Suprapubic skin (tissue), 4 donors: ENCODE data around the gene GMDS. TPM values are rescaled to one million over a fixed set of nuclear protein-coding genes. Genes with fewer than 3 reads are reported as not detected.

ENCODE experiments used
- DNase-seq, 2 donors: peaks; one replicate each; pipeline ENCODE4 v3.0.0-alpha.2; 2019; ENCODE audit warnings: low spot score in 2 of 2
- H3K27ac ChIP-seq: fragments of 200-600 bp; sonication (generic); one replicate; pipeline ENCODE4 v1.5.1; 2019
- H3K27me3 ChIP-seq: fragments of 200-600 bp; sonication (generic); one replicate; pipeline ENCODE4 v1.5.1; 2019
- H3K36me3 ChIP-seq: fragments of 200-600 bp; sonication (generic); one replicate; pipeline ENCODE4 v1.5.1; 2019
- H3K4me1 ChIP-seq: fragments of 200-600 bp; sonication (generic); one replicate; pipeline ENCODE4 v1.5.1; 2019
- H3K4me3 ChIP-seq: fragments of 200-600 bp; sonication (generic); one replicate; pipeline ENCODE4 v1.5.1; 2019; ENCODE audit warnings: mild to moderate bottlenecking
- H3K9me3 ChIP-seq: fragments of 200-600 bp; sonication (generic); one replicate; pipeline ENCODE4 v1.5.1; 2019
- EP300 ChIP-seq: sonication (generic); formaldehyde crosslinking; IDR thresholded peaks from one replicate; pipeline ENCODE4 v1.6.1; 2017; ENCODE audit warnings: antibody characterized with exemption
- POLR2A ChIP-seq, 2 donors: fragments of 450-650 bp; IDR thresholded peaks; one replicate each; pipeline ENCODE4 v1.6.1; 2017; ENCODE audit warnings: antibody characterized with exemption in 2 of 2, mild to moderate bottlenecking in 2 of 2, moderate library complexity in 2 of 2
- POLR2AphosphoS5 ChIP-seq, 3 donors: sonication (generic); formaldehyde crosslinking; IDR thresholded peaks; one replicate each; pipeline ENCODE4 v1.6.1; 2017; ENCODE audit warnings: antibody characterized with exemption in 3 of 3
- WGBS: methylation state at CpG from one replicate; pipeline ENCODE4 v1.1.5; 2018; 5-methylcytosine and 5-hydroxymethylcytosine counted together
- total RNA-seq, 4 donors: library from RNA; depleted of rRNA; stranded (reverse); fragments of >200 nt; gene quantifications; one replicate each; pipeline ENCODE4 v1.1.0, GENCODE V29; 2016
- TF ChIP-seq, protein P1 (sequence below), 2 donors: fragments of 200-600 bp in 1 of 2; fragments of 450-650 bp in 1 of 2; sonication (generic) in 1 of 2; IDR thresholded peaks; one replicate each; pipeline ENCODE4 v1.5.1; 2016 to 2019; ENCODE audit warnings: antibody characterized with exemption in 2 of 2, mild to moderate bottlenecking in 1 of 2, moderate library complexity in 1 of 2

Gene GMDS
- total RNA-seq, 4 donors from 2014 or later = 11.7 to 19.3 (median 13.2) TPM

DNA sequence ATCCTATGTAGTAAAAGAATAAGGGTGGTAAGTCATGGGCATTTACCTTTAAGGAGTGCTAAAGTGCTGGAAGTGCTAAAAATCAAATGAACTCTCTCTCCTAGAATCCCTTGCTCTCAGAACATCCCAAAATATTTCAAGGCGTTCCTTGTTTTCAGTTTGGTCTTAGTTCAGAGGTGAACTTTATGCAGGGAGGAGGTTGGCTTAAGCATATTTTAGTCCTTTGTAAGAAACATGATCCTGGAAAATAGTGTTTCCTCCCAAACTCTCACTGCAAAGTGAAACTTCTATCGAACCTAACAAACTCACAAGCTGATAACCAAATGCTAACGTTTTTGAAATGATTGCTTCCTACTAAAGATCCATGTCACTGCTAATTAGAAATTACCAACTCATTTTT is 404.3 kb downstream of the GMDS start:
- H3K27me3 ChIP-seq = no peaks in the 10 kb centered on the region
- TF ChIP-seq POLR2A (IDR thresholded peaks at IDR 0.05) = no peak
- TF ChIP-seq POLR2AphosphoS5 (IDR thresholded peaks at IDR 0.05) = no peak
- TF ChIP-seq, protein P1, sequence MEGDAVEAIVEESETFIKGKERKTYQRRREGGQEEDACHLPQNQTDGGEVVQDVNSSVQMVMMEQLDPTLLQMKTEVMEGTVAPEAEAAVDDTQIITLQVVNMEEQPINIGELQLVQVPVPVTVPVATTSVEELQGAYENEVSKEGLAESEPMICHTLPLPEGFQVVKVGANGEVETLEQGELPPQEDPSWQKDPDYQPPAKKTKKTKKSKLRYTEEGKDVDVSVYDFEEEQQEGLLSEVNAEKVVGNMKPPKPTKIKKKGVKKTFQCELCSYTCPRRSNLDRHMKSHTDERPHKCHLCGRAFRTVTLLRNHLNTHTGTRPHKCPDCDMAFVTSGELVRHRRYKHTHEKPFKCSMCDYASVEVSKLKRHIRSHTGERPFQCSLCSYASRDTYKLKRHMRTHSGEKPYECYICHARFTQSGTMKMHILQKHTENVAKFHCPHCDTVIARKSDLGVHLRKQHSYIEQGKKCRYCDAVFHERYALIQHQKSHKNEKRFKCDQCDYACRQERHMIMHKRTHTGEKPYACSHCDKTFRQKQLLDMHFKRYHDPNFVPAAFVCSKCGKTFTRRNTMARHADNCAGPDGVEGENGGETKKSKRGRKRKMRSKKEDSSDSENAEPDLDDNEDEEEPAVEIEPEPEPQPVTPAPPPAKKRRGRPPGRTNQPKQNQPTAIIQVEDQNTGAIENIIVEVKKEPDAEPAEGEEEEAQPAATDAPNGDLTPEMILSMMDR (IDR thresholded peaks at IDR 0.05) = no peak
- no peak for TF ChIP-seq EP300
- H3K27ac ChIP-seq = no peak overlapping the region
- H3K4me3 ChIP-seq = no peak overlapping the region
- no peaks in the 10 kb centered on the region for H3K36me3 ChIP-seq
- 72% methylated on average over 3 of the region's 3 CpGs for WGBS
- peaks cover 10% of the 10 kb centered on the region for H3K4me1 ChIP-seq
- no peaks in the 10 kb centered on the region for H3K9me3 ChIP-seq
- DNase-seq = no peak

GRCh38 chr6:1840491-1841121 is 404.8 kb downstream of the GMDS start:
- 86% methylated on average over 13 of the region's 13 CpGs for WGBS
- H3K9me3 ChIP-seq = no peaks in the 10 kb centered on the region
- peaks cover 10% of the 10 kb centered on the region for H3K4me1 ChIP-seq
- no peaks in the 10 kb centered on the region for H3K27me3 ChIP-seq
- H3K4me3 ChIP-seq = no peak overlapping the region
- no peaks in the 10 kb centered on the region for H3K36me3 ChIP-seq
- no peak for DNase-seq
- no peak overlapping the region for H3K27ac ChIP-seq
- TF ChIP-seq POLR2A (IDR thresholded peaks at IDR 0.05) = no peak
- TF ChIP-seq EP300 = no peak
- TF ChIP-seq, protein P1 (IDR thresholded peaks at IDR 0.05) = no peak
- TF ChIP-seq POLR2AphosphoS5 (IDR thresholded peaks at IDR 0.05) = no peak

GRCh38 chr6:1839361-1839760 is 406.0 kb downstream of the GMDS start:
- Histone ChIP-seq H3K4me1 (peaks cover 10% of the 10 kb centered on the region), H3K9me3 (no peaks in the 10 kb centered on the region), H3K4me3 (no peak overlapping the region), H3K27ac (no peak overlapping the region), H3K27me3 (no peaks in the 10 kb centered on the region), H3K36me3 (no peaks in the 10 kb centered on the region)
- TF ChIP-seq POLR2AphosphoS5 (IDR thresholded peaks at IDR 0.05) (no peak), POLR2A (IDR thresholded peaks at IDR 0.05) (no peak), EP300 (no peak)
- TF ChIP-seq, protein P1 (IDR thresholded peaks at IDR 0.05) = no peak
- DNase-seq = no peak

GRCh38 chr6:1838604-1839213 is 406.7 kb downstream of the GMDS start:
- Histone ChIP-seq H3K4me3 (no peak overlapping the region), H3K4me1 (peaks cover 10% of the 10 kb centered on the region), H3K9me3 (no peaks in the 10 kb centered on the region), H3K36me3 (no peaks in the 10 kb centered on the region), H3K27me3 (no peaks in the 10 kb centered on the region), H3K27ac (no peak overlapping the region)
- DNase-seq = no peak
- no peak for TF ChIP-seq POLR2AphosphoS5 (IDR thresholded peaks at IDR 0.05)
- TF ChIP-seq POLR2A (IDR thresholded peaks at IDR 0.05) = no peak
- TF ChIP-seq EP300 = no peak
- TF ChIP-seq, protein P1 (IDR thresholded peaks at IDR 0.05) = no peak
- WGBS = 62% methylated on average over 5 of the region's 5 CpGs

GRCh38 chr6:1837826-1838225 is 407.6 kb downstream of the GMDS start:
- no peak for DNase-seq

More at GRCh38 chr6:1837826-1838225, 407.6 kb downstream of the GMDS start:
- Histone ChIP-seq H3K27me3 (no peaks in the 10 kb centered on the region), H3K27ac (no peak overlapping the region), H3K4me1 (peaks cover 18% of the 10 kb centered on the region), H3K4me3 (no peak overlapping the region), H3K9me3 (no peaks in the 10 kb centered on the region), H3K36me3 (no peaks in the 10 kb centered on the region)
- WGBS = 47% methylated on average over 1 of the region's 2 CpGs
- TF ChIP-seq EP300 (no peak), POLR2A (IDR thresholded peaks at IDR 0.05) (no peak), POLR2AphosphoS5 (IDR thresholded peaks at IDR 0.05) (no peak)
- TF ChIP-seq, protein P1 (IDR thresholded peaks at IDR 0.05) = no peak
